Suprapubic skin (tissue), 4 donors: ENCODE data around the gene MED22. TPM values are rescaled to one million over a fixed set of nuclear protein-coding genes. Genes with fewer than 3 reads are reported as not detected.
A peak's percentile ranks its signal among the peaks of the same experiment; 100 is the strongest.

Experiments used
- DNase-seq, 2 donors: peaks; one replicate each; pipeline ENCODE4 v3.0.0-alpha.2; 2019; ENCODE audit warnings: low spot score in 2 of 2
- H3K27ac ChIP-seq: fragments of 200-600 bp; sonication (generic); one replicate; pipeline ENCODE4 v1.5.1; 2019
- H3K27me3 ChIP-seq: fragments of 200-600 bp; sonication (generic); one replicate; pipeline ENCODE4 v1.5.1; 2019
- H3K36me3 ChIP-seq: fragments of 200-600 bp; sonication (generic); one replicate; pipeline ENCODE4 v1.5.1; 2019
- H3K4me1 ChIP-seq: fragments of 200-600 bp; sonication (generic); one replicate; pipeline ENCODE4 v1.5.1; 2019
- H3K4me3 ChIP-seq: fragments of 200-600 bp; sonication (generic); one replicate; pipeline ENCODE4 v1.5.1; 2019; ENCODE audit warnings: mild to moderate bottlenecking
- H3K9me3 ChIP-seq: fragments of 200-600 bp; sonication (generic); one replicate; pipeline ENCODE4 v1.5.1; 2019
- EP300 ChIP-seq: sonication (generic); formaldehyde crosslinking; IDR thresholded peaks from one replicate; pipeline ENCODE4 v1.6.1; 2017; ENCODE audit warnings: antibody characterized with exemption
- POLR2A ChIP-seq, 2 donors: fragments of 450-650 bp; IDR thresholded peaks; one replicate each; pipeline ENCODE4 v1.6.1; 2017; ENCODE audit warnings: antibody characterized with exemption in 2 of 2, mild to moderate bottlenecking in 2 of 2, moderate library complexity in 2 of 2
- POLR2AphosphoS5 ChIP-seq, 3 donors: sonication (generic); formaldehyde crosslinking; IDR thresholded peaks; one replicate each; pipeline ENCODE4 v1.6.1; 2017; ENCODE audit warnings: antibody characterized with exemption in 3 of 3
- WGBS: methylation state at CpG from one replicate; pipeline ENCODE4 v1.1.5; 2018; 5-methylcytosine and 5-hydroxymethylcytosine counted together
- total RNA-seq, 4 donors: library from RNA; depleted of rRNA; stranded (reverse); fragments of >200 nt; gene quantifications; one replicate each; pipeline ENCODE4 v1.1.0, GENCODE V29; 2016
- TF ChIP-seq, protein P1 (sequence below), 2 donors: fragments of 200-600 bp in 1 of 2; fragments of 450-650 bp in 1 of 2; sonication (generic) in 1 of 2; IDR thresholded peaks; one replicate each; pipeline ENCODE4 v1.5.1; 2016 to 2019; ENCODE audit warnings: antibody characterized with exemption in 2 of 2, mild to moderate bottlenecking in 1 of 2, moderate library complexity in 1 of 2

Gene MED22
- total RNA-seq, 4 donors from 2014 or later, result 11.5 to 27.4 (median 18.8) TPM

- TF ChIP-seq, protein P1, sequence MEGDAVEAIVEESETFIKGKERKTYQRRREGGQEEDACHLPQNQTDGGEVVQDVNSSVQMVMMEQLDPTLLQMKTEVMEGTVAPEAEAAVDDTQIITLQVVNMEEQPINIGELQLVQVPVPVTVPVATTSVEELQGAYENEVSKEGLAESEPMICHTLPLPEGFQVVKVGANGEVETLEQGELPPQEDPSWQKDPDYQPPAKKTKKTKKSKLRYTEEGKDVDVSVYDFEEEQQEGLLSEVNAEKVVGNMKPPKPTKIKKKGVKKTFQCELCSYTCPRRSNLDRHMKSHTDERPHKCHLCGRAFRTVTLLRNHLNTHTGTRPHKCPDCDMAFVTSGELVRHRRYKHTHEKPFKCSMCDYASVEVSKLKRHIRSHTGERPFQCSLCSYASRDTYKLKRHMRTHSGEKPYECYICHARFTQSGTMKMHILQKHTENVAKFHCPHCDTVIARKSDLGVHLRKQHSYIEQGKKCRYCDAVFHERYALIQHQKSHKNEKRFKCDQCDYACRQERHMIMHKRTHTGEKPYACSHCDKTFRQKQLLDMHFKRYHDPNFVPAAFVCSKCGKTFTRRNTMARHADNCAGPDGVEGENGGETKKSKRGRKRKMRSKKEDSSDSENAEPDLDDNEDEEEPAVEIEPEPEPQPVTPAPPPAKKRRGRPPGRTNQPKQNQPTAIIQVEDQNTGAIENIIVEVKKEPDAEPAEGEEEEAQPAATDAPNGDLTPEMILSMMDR (IDR thresholded peaks at IDR 0.05), result no peak
- TF ChIP-seq EP300 (no peak), POLR2AphosphoS5 (IDR thresholded peaks at IDR 0.05) (no peak), POLR2A (IDR thresholded peaks at IDR 0.05) (no peak)
- DNase-seq, result no peak
- Histone ChIP-seq H3K9me3 (no peaks in the 10 kb centered on the region), H3K4me3 (no peak overlapping the region), H3K27ac (no peak overlapping the region), H3K36me3 (peaks cover 62% of the 10 kb centered on the region), H3K27me3 (no peaks in the 10 kb centered on the region), H3K4me1 (peaks cover 58% of the 10 kb centered on the region)
- WGBS, result 83% methylated on average over 21 of the region's 21 CpGs
Measured at GRCh38 chr9:133360400-133361393, 12.8 kb upstream of the MED22 start.

- Histone ChIP-seq H3K9me3 (no peaks in the 10 kb centered on the region), H3K27me3 (no peaks in the 10 kb centered on the region), H3K4me3 (no peak overlapping the region), H3K36me3 (peaks cover 51% of the 10 kb centered on the region), H3K4me1 (peaks cover 59% of the 10 kb centered on the region), H3K27ac (no peak overlapping the region)
- peak in 1 of 2 donors; percentile 61 for DNase-seq
- WGBS, result 27% methylated on average over 6 of the region's 20 CpGs
- TF ChIP-seq, protein P1 (IDR thresholded peaks at IDR 0.05), result no peak
- no peak for TF ChIP-seq EP300
- TF ChIP-seq POLR2A (IDR thresholded peaks at IDR 0.05), result no peak
- TF ChIP-seq POLR2AphosphoS5 (IDR thresholded peaks at IDR 0.05), result no peak
Measured at GRCh38 chr9:133359399-133360175, 11.7 kb upstream of the MED22 start.

GRCh38 chr9:133357656-133358055 is 9.7 kb upstream of the MED22 start:
- H3K27me3 ChIP-seq, result no peaks in the 10 kb centered on the region
- TF ChIP-seq, protein P1 (IDR thresholded peaks at IDR 0.05), result no peak
- TF ChIP-seq POLR2A (IDR thresholded peaks at IDR 0.05) (no peak), POLR2AphosphoS5 (IDR thresholded peaks at IDR 0.05) (no peak), EP300 (no peak)
- peaks cover 45% of the 10 kb centered on the region for H3K4me1 ChIP-seq
- no peak overlapping the region for H3K4me3 ChIP-seq
- peaks cover 47% of the 10 kb centered on the region for H3K36me3 ChIP-seq
- no peak overlapping the region for H3K27ac ChIP-seq
- 82% methylated on average over 9 of the region's 14 CpGs for WGBS
- no peak for DNase-seq
- no peaks in the 10 kb centered on the region for H3K9me3 ChIP-seq

DNA sequence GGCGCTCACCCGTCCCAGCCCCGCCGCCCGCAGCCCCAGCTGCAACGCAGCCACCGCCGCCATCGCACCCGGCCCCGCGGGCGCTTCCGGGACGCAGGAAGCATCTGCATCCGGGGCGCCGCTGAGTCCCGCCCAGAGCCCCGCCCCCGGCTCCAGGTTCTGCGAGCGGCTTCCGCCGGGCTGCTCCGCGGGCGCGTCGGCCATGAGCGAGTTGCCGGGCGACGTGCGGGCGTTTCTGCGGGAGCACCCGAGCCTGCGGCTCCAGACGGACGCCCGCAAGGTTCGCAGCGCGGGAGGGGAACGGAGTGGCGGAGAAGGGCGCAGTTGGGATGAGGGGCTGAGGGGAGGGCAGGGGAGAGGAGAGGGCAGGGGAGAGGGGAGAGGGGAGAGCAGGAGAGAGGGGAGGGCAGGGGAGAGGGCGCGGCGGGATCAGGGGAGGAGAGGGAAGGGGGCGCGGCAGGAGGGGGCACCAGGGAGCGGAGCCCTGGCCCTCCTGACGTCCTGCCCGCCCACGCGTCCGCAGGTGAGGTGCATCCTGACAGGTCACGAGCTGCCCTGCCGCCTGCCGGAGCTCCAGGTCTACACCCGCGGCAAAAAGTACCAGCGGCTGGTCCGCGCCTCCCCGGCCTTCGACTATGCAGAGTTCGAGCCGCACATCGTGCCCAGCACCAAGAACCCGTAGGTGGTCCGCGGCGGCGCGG is 8.6 kb upstream of the MED22 start, which contains the start of the genes SURF1 and SURF2:
SURF1 (minus strand) TSS at position 97 of the 701 bp plus-strand sequence; CDS start at position 63, 34 bp downstream.
SURF2 (plus strand) TSS at position 160 of the 701 bp plus-strand sequence; CDS start at position 203, 43 bp downstream.
- H3K4me3 ChIP-seq, result peak within 1 kb of the TSS; percentile 77
- peak; percentile 92 to 95 for DNase-seq
- peak in 1 of 3 donors; percentile 44 for TF ChIP-seq POLR2AphosphoS5 (IDR thresholded peaks at IDR 0.05)
- peak in 1 of 2 donors; percentile 62 for TF ChIP-seq POLR2A (IDR thresholded peaks at IDR 0.05)
- TF ChIP-seq, protein P1 (IDR thresholded peaks at IDR 0.05), result no peak
- H3K27ac ChIP-seq, result peak within 1 kb of the TSS; percentile 80
- no peaks in the 10 kb centered on the region for H3K27me3 ChIP-seq
- under 1% methylated on average over 52 of the region's 78 CpGs for WGBS
- H3K9me3 ChIP-seq, result no peaks in the 10 kb centered on the region
- H3K4me1 ChIP-seq, result peaks cover 42% of the 10 kb centered on the region
- H3K36me3 ChIP-seq, result peaks cover 47% of the 10 kb centered on the region
